CD4-positive, alpha-beta T cell (primary cell): ENCODE measurements around the gene TDG. TPM values are rescaled to one million over a fixed set of nuclear protein-coding genes. Genes with fewer than 3 reads are reported as not detected.
"Not testable (repeated sequence)": the region's sequence is repeated elsewhere in the genome, so short reads cannot be mapped to it uniquely, and the experiment has no call there.

Experiments used
- ATAC-seq: fragments of 200-7000 bp; cut with Tn5 transposase; one replicate; pipeline ENCODE4 v1.10.0; 2022; ENCODE audit warnings: mild to moderate bottlenecking; ENCODE audit not compliant: poor library complexity
- CTCF ChIA-PET: fragments of 350-600 bp; sonication (Branson Sonifier 250); formaldehyde crosslinking; loops from one replicate; lab custom pipeline; 2021; ENCODE audit warnings: antibody characterized with exemption, inconsistent platforms; lab: Charles Lee
- POLR2A ChIA-PET: fragments of 350-600 bp; sonication (Branson Sonifier 250); formaldehyde crosslinking; loops from one replicate; lab custom pipeline; 2021; ENCODE audit warnings: antibody characterized with exemption, inconsistent platforms; lab: Charles Lee
- DNase-seq, 14 experiments: peaks; one replicate each; pipeline ENCODE4 v3.0.0-alpha.2; 2013 to 2020; ENCODE audit warnings: mixed read lengths in 2 of 14
- H3K27ac ChIP-seq, 2 donors: one replicate each; pipeline versions ENCODE4 v1.5.1 to v1.7.0; 2013; ENCODE audit warnings: low read length in 2 of 2, low read depth in 1 of 2, mild to moderate bottlenecking in 1 of 2
- H3K27me3 ChIP-seq, 2 experiments: 1 replicate in 1 of 2; 2 replicates in 1 of 2; pipeline versions ENCODE4 v1.6.1 to v1.7.0; 2013; ENCODE audit warnings: low read length in 2 of 2, control low read depth in 1 of 2, mild to moderate bottlenecking in 1 of 2, moderate library complexity in 1 of 2; ENCODE audit not compliant: insufficient read depth in 2 of 2, control insufficient read depth in 1 of 2
- H3K36me3 ChIP-seq: one replicate; pipeline ENCODE4 v1.6.1; 2013; ENCODE audit warnings: low read length, control low read depth; ENCODE audit not compliant: insufficient read depth
- H3K4me1 ChIP-seq: one replicate; pipeline ENCODE4 v1.6.1; 2013; ENCODE audit warnings: low read length, control low read depth; ENCODE audit not compliant: insufficient read depth
- H3K4me3 ChIP-seq: one replicate; pipeline ENCODE4 v1.5.1; 2013; ENCODE audit warnings: mild to moderate bottlenecking, low read length, moderate library complexity
- H3K9me3 ChIP-seq, 2 experiments: 1 replicate in 1 of 2; 2 replicates in 1 of 2; pipeline versions ENCODE4 v1.6.1 to v1.7.0; 2013; ENCODE audit warnings: low read length in 2 of 2, mild to moderate bottlenecking in 2 of 2, control low read depth in 1 of 2, moderate library complexity in 1 of 2; ENCODE audit not compliant: control insufficient read depth in 1 of 2, insufficient read depth in 1 of 2
- H3K27ac Mint-ChIP-seq: one replicate; pipeline ENCODE4 v1.8.0; 2020; ENCODE audit warnings: mixed read lengths
- H3K27me3 Mint-ChIP-seq: one replicate; pipeline ENCODE4 v1.8.0; 2021; ENCODE audit warnings: mixed read lengths
- H3K36me3 Mint-ChIP-seq: one replicate; pipeline ENCODE4 v1.8.0; 2021; ENCODE audit warnings: low read depth, mixed read lengths
- H3K4me1 Mint-ChIP-seq: one replicate; pipeline ENCODE4 v1.8.0; 2021; ENCODE audit warnings: low read depth, mixed read lengths
- H3K4me3 Mint-ChIP-seq: one replicate; pipeline ENCODE4 v1.8.0; 2020; ENCODE audit warnings: mild to moderate bottlenecking, mixed read lengths
- H3K9me3 Mint-ChIP-seq: one replicate; pipeline ENCODE4 v1.8.0; 2020; ENCODE audit warnings: mixed read lengths
- CTCF ChIP-seq: fragments of 200-600 bp; IDR thresholded peaks from one replicate; pipeline ENCODE4 v1.8.0; 2022; ENCODE audit warnings: antibody characterized with exemption, mild to moderate bottlenecking
- intact Hi-C, 2 experiments: fragments of 100-400 bp; cut with DNase I in 1 of 2; cut with micrococcal nuclease in 1 of 2; formaldehyde crosslinking; loops; one replicate each; pipeline versions ENCODE4 v1.15.1 to v1.9.0; 2023 to 2025; cut with DNase I, micrococcal nuclease
- total RNA-seq, 174 experiments: library from RNA in 2 of 174; stranded (reverse) in 2 of 174; gene quantifications; one replicate each; pipeline ENCODE4 v1.2.3 and lab custom pipeline; 2021 to 2026

The TDG gene
- total RNA-seq, 2 experiments from 2014 or later, result 27.5 to 29.6 TPM

- DNase-seq, result no peak
- Histone ChIP-seq H3K4me3 (no peak overlapping the region), H3K4me1 (no peaks in the 10 kb centered on the region), H3K27ac (no peak overlapping the region), H3K36me3 (no peaks in the 10 kb centered on the region), H3K27me3 (no peaks in the 10 kb centered on the region), H3K9me3 (peaks cover 7 to 9% of the 10 kb centered on the region in 2 experiments)
- Mint-ChIP-seq H3K36me3 (no peaks in the 10 kb centered on the region), H3K4me1 (no peaks in the 10 kb centered on the region), H3K27me3 (peaks cover 24% of the 10 kb centered on the region), H3K27ac (no peak overlapping the region), H3K4me3 (no peak overlapping the region), H3K9me3 (no peaks in the 10 kb centered on the region)
- no peak for TF ChIP-seq CTCF
- intact Hi-C loops, result no loop called here
- no peak for ATAC-seq
- ChIA-PET POLR2A (no interaction called here), CTCF (no interaction called here)
Observed at GRCh38 chr12:104025771-104026170, 60.1 kb downstream of the TDG start.

GRCh38 chr12:104026841-104027599, 61.3 kb downstream of the TDG start:
- ATAC-seq (no peak), DNase-seq (no peak)
- no peak for TF ChIP-seq CTCF
- ChIA-PET CTCF (interaction anchor here (1.4 kb wide), 1 partner anchor 37 kb away, joined by 3 read pairs; the partner anchor contains the start of gene HCFC2), POLR2A (no interaction called here)
- H3K4me3 ChIP-seq, result no peak overlapping the region
- peaks cover 5 to 7% of the 10 kb centered on the region in 2 experiments for H3K9me3 ChIP-seq
- no peaks in the 10 kb centered on the region for H3K36me3 ChIP-seq
- intact Hi-C loops, result no loop called here
- Mint-ChIP-seq H3K27me3 (peaks cover 16% of the 10 kb centered on the region), H3K4me3 (no peak overlapping the region), H3K27ac (no peak overlapping the region), H3K36me3 (no peaks in the 10 kb centered on the region), H3K4me1 (no peaks in the 10 kb centered on the region), H3K9me3 (no peaks in the 10 kb centered on the region)
- no peak overlapping the region for H3K27ac ChIP-seq
- H3K27me3 ChIP-seq, result no peaks in the 10 kb centered on the region
- no peaks in the 10 kb centered on the region for H3K4me1 ChIP-seq

- H3K9me3 ChIP-seq, H3K4me1 Mint-ChIP-seq, H3K27ac ChIP-seq, DNase-seq, H3K4me1 ChIP-seq, H3K27ac Mint-ChIP-seq, POLR2A ChIA-PET, H3K4me3 Mint-ChIP-seq, H3K36me3 ChIP-seq, H3K27me3 ChIP-seq, H3K4me3 ChIP-seq, CTCF ChIA-PET, H3K9me3 Mint-ChIP-seq, H3K36me3 Mint-ChIP-seq: not testable (repeated sequence)
- intact Hi-C loops, result loop anchor here in 1 of 2 experiments (5.0 kb wide), 1 partner anchor 38 kb away; no protein-coding TSS in a partner anchor
- ATAC-seq, result peak; percentile 73
- H3K27me3 Mint-ChIP-seq, result peaks cover 20% of the 10 kb centered on the region
Observed at GRCh38 chr12:104030596-104030995, 64.9 kb downstream of the TDG start.

- H3K9me3 Mint-ChIP-seq, CTCF ChIA-PET, H3K4me1 Mint-ChIP-seq, H3K4me3 Mint-ChIP-seq, H3K27ac ChIP-seq, ATAC-seq, H3K4me1 ChIP-seq, POLR2A ChIA-PET, H3K9me3 ChIP-seq, H3K36me3 ChIP-seq, H3K27me3 ChIP-seq, H3K4me3 ChIP-seq, intact Hi-C loops, H3K27me3 Mint-ChIP-seq, H3K27ac Mint-ChIP-seq, H3K36me3 Mint-ChIP-seq, DNase-seq: not testable (repeated sequence)
Observed at GRCh38 chr12:104036143-104036542, 70.5 kb downstream of the TDG start.

Other genes with a start within 250 kb of the TDG start
- 1 to 10 TPM; 3.5 to 4.0 TPM for gene NT5DC3, start 124.6 kb upstream of the TDG start, total RNA-seq
- gene HSP90B1, start 35.5 kb upstream of the TDG start, total RNA-seq, result 100 to 1,000 TPM; 201 to 212 TPM
- not detected for gene GLT8D2, start 84.3 kb downstream of the TDG start, total RNA-seq
- 10 to 100 TPM; 11.2 to 15.1 TPM for gene HCFC2, start 98.7 kb downstream of the TDG start, total RNA-seq
- gene NFYB, start 172.3 kb downstream of the TDG start, total RNA-seq, result 10 to 100 TPM; 12.8 to 14.6 TPM
- gene TXNRD1, start 249.9 kb downstream of the TDG start, total RNA-seq, result 10 to 100 TPM; 24.6 to 27.2 TPM